ENCODE data around the gene PITPNM3. TPM values are rescaled to one million over a fixed set of nuclear protein-coding genes. Genes with fewer than 3 reads are reported as not detected.

Gene PITPNM3
- total RNA-seq, 1 donor from 2014 or later, result 1.4 TPM

DNA sequence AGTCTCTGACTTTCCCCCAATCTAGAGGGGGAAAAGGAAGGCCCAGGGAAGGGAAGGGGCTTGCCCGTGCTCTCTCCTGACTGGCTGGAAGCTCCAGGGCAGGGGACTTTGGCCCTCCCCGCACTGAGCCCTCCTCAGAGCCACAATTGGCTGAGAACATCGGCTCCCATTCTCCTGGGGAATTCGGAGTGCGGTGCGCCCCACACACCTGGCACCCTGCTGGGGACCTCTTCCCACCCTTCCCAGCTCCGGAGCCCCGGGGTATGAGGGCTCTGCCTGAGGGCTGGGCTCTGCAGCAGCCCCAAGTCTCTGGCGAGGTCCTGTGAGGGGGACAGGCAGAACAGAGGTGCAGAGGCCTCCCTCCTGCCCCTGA lies 76.1 kb downstream of the PITPNM3 start:
- no peak overlapping the region for H3K27ac Mint-ChIP-seq (ENCODE audit: unreplicated experiment)
- H3K9me3 Mint-ChIP-seq, result no peaks in the 10 kb centered on the region
- H3K4me1 Mint-ChIP-seq, result no peaks in the 10 kb centered on the region
- TF ChIP-seq, protein P1, sequence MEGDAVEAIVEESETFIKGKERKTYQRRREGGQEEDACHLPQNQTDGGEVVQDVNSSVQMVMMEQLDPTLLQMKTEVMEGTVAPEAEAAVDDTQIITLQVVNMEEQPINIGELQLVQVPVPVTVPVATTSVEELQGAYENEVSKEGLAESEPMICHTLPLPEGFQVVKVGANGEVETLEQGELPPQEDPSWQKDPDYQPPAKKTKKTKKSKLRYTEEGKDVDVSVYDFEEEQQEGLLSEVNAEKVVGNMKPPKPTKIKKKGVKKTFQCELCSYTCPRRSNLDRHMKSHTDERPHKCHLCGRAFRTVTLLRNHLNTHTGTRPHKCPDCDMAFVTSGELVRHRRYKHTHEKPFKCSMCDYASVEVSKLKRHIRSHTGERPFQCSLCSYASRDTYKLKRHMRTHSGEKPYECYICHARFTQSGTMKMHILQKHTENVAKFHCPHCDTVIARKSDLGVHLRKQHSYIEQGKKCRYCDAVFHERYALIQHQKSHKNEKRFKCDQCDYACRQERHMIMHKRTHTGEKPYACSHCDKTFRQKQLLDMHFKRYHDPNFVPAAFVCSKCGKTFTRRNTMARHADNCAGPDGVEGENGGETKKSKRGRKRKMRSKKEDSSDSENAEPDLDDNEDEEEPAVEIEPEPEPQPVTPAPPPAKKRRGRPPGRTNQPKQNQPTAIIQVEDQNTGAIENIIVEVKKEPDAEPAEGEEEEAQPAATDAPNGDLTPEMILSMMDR (conservative IDR thresholded peaks at IDR 0.05), result no peak
- H3K36me3 Mint-ChIP-seq (ENCODE audit: low read depth), result no peaks in the 10 kb centered on the region
- no peak overlapping the region for H3K4me3 Mint-ChIP-seq
- H3K27me3 Mint-ChIP-seq (ENCODE audit: low read depth), result no peaks in the 10 kb centered on the region
- DNase-seq (ENCODE audit: low read depth, low spot score), result no peak

GRCh38 chr17:6479622-6480302 lies 76.6 kb downstream of the PITPNM3 start:
- Mint-ChIP-seq H3K36me3 (ENCODE audit: low read depth) (no peaks in the 10 kb centered on the region), H3K27me3 (ENCODE audit: low read depth) (no peaks in the 10 kb centered on the region), H3K4me3 (no peak overlapping the region), H3K4me1 (no peaks in the 10 kb centered on the region), H3K9me3 (no peaks in the 10 kb centered on the region), H3K27ac (ENCODE audit: unreplicated experiment) (no peak overlapping the region)
- TF ChIP-seq, protein P1 (conservative IDR thresholded peaks at IDR 0.05), result no peak
- no peak for DNase-seq (ENCODE audit: low read depth, low spot score)

DNA sequence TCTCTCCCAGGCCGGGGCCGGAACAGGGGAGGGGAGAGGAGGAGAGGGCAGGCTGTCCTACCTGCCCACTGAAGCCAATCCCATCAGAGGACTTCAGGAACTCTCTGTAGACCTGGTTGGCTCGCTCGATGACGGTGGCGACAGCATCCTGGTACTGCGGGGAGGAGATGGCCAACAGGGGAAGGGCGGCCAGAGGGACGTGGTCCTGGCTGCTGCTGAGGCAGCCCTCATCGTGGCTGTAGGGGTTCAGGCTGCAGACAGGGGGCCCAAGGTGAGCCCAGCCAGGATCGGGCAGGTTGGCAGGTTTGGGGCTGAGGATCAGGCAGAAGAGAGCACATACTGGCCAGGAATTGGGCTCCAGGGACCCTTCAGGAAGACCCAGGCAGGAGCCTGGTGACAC lies 77.9 kb downstream of the PITPNM3 start:
- Mint-ChIP-seq H3K27me3 (ENCODE audit: low read depth) (no peaks in the 10 kb centered on the region), H3K4me1 (no peaks in the 10 kb centered on the region), H3K27ac (ENCODE audit: unreplicated experiment) (no peak overlapping the region), H3K36me3 (ENCODE audit: low read depth) (no peaks in the 10 kb centered on the region), H3K9me3 (no peaks in the 10 kb centered on the region), H3K4me3 (no peak overlapping the region)
- no peak for DNase-seq (ENCODE audit: low read depth, low spot score)
- TF ChIP-seq, protein P1 (conservative IDR thresholded peaks at IDR 0.05), result no peak

DNA sequence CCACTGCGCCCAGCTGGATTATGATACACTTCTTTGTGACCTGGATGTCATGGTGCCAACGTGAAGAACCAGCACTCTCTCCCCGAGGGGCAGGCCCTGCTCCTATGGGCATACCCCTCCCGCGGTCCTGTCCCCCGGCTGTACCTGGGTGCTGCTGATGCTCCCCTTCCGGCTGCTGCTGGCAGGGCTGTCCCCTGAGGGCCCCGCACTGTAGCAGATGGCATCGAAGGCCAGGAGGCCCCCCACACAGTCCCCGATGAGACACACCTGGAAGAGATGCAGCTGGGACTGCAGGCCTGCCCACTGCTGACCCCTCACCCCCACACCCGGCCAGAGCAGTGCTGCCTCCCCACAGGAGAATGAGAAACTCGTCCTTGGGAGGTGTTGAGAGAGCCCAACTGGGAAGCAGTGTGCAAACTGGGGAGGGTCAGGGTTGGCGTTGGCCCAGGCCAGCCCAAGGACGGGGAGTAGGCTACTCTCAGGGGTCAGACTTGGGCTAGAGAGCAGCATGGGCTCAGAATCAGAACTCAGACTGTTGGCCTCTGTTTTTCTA lies 78.4 kb downstream of the PITPNM3 start:
- H3K27ac Mint-ChIP-seq (ENCODE audit: unreplicated experiment), result no peak overlapping the region
- peaks cover 4% of the 10 kb centered on the region for H3K4me1 Mint-ChIP-seq
- DNase-seq (ENCODE audit: low read depth, low spot score), result no peak
- no peaks in the 10 kb centered on the region for H3K27me3 Mint-ChIP-seq (ENCODE audit: low read depth)
- H3K9me3 Mint-ChIP-seq, result no peaks in the 10 kb centered on the region
- TF ChIP-seq, protein P1 (conservative IDR thresholded peaks at IDR 0.05), result no peak
- H3K36me3 Mint-ChIP-seq (ENCODE audit: low read depth), result no peaks in the 10 kb centered on the region
- H3K4me3 Mint-ChIP-seq, result no peak overlapping the region

DNA sequence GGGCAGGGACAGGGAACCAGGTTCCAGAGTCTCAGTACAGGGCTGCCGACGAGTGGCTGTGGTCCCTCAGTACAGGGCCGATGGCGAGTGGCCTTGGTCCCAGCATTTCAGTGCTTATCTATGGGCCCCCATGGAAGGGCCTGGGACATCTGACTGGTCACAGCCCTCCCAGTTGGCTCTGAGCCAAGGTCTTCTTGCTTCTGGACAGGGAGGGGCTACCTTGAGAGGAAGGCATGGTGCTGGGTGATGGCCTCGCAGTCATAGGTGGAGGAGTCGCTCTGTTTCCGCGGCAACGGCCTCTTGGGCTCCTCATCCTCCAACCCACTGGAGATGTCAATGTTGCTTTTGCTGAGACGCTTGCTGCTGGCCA lies 79.6 kb downstream of the PITPNM3 start:
- no peak overlapping the region for H3K27ac Mint-ChIP-seq (ENCODE audit: unreplicated experiment)
- TF ChIP-seq, protein P1 (conservative IDR thresholded peaks at IDR 0.05), result no peak

More for the DNA sequence above, 79.6 kb downstream of the PITPNM3 start:
- Mint-ChIP-seq H3K9me3 (no peaks in the 10 kb centered on the region), H3K36me3 (ENCODE audit: low read depth) (no peaks in the 10 kb centered on the region), H3K4me3 (no peak overlapping the region), H3K27me3 (ENCODE audit: low read depth) (no peaks in the 10 kb centered on the region), H3K4me1 (peaks cover 10% of the 10 kb centered on the region)
- no peak for DNase-seq (ENCODE audit: low read depth, low spot score)

All from neural crest cell (in vitro differentiated cells).